Tongue (tissue), 2 donors: Measurements from ENCODE around the gene GNL3L. TPM values are rescaled to one million over a fixed set of nuclear protein-coding genes. Genes with fewer than 3 reads are reported as not detected.
"Not testable (repeated sequence)": the region's sequence is repeated elsewhere in the genome, so short reads cannot be mapped to it uniquely, and the experiment has no call there.

Experiments used
- DNase-seq: peaks from one replicate; pipeline ENCODE4 v3.0.0-alpha.2; 2015
- total RNA-seq: library from RNA; depleted of rRNA; stranded (reverse); fragments of >200 nt; gene quantifications from one replicate; pipeline ENCODE4 v1.2.3, GENCODE V29; 2014

The GNL3L gene
- total RNA-seq, 1 donor from 2014 or later = 40.9 TPM

- no peak for DNase-seq
Measured at GRCh38 chrX:54561622-54562021, 31.6 kb downstream of the GNL3L start.

DNA sequence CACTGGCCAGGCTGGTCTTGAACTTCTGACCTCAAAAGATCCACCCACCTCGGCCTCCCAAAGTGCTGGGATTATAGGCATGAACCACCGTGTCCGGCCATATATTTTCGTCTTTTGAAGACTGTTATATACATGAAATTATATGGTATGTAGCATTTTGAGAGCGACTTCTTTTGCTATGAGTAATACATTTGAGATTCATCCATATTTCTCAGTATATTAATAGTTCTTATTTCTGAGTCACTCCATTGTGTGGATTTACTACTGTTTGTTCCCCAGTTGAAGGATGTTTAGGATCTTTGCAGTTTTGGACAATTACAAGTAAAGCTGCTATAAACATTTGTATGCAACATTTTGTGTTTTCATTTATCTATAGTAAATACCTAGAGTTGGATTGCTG lies 34.9 kb downstream of the GNL3L start:
- DNase-seq = no peak

DNA sequence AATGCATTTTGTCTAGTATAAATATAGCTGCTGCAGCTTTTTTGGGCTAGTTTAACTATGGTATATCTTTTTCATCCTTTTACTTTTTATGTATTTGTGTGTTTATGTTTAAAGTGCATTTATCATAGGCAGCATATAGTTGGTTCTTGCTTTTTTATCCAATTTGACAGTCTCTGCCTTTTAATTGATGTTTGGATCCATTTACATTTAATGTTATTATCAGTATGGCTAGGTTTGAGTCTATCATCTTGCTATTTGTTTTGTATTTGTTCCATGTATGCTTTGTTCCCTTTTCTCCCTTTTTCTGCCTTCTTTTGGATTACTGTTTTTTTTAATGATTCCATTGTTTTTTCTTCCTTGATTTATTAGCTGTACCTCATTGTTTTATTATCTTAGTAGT lies 40.3 kb downstream of the GNL3L start:
- DNase-seq = no peak

DNA sequence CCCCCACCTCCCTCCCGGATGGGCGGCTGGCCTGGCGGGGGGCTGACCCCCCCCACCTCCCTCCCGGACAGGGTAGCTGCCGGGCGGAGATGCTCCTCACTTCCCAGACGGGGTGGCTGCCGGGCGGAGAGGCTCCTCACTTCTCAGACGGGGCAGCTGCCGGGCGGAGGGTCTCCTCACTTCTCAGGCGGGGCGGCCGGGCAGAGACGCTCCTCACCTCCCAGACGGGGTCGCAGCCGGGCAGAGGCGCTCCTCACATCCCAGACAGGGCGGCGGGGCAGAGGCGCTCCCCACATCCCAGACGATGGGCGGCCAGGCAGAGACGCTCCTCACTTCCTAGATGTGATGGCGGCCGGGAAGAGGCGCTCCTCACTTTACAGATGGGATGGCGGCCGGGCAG lies 42.6 kb downstream of the GNL3L start:
- DNase-seq = not testable (repeated sequence)

GRCh38 chrX:54597728-54598127 lies 67.7 kb downstream of the GNL3L start:
- DNase-seq = no peak

DNA sequence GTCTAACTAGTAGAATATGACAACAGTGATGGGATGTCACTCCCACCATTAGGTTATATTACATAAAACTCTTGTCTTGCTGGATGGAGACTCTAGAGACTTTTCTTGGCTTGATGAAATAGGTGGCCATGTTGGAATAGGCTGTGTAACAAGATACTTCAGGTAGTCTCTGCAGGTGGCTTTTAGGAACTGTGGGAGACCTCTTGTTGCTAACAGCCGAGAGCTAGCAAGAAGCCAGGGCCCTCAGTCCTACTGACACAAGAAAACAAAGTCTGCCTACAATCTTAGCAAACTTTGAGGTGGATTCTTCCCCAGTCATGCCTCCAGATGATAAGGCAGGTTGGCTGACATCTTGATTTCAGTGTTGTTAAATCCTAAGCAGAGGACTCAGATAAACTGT lies 72.5 kb downstream of the GNL3L start:
- DNase-seq = no peak

Other genes with a start within 250 kb of the GNL3L start
- 2.7 TPM for gene WNK3, start 172.2 kb upstream of the GNL3L start, total RNA-seq
- 21.0 TPM for gene TSR2, start 89.8 kb upstream of the GNL3L start, total RNA-seq
- 7.5 TPM for gene FGD1, start 34.0 kb upstream of the GNL3L start, total RNA-seq